GM19463 (cell line): ENCODE results near the gene SKA1.

ENCODE experiments used
- ATAC-seq: cut with Tn5 transposase; IDR thresholded peaks from one replicate; pipeline ENCODE4 v1.9.1; 2021; ENCODE audit warnings: mild to moderate bottlenecking, moderate library complexity; ENCODE audit not compliant: unreplicated experiment

The SKA1 gene

GRCh38 chr18:50374753-50375391 is at the start of gene SKA1:
TSS of gene SKA1 (plus strand) at chr18:50375046. CDS start at chr18:50375831, 785 bp downstream.
- peak; percentile 95 for ATAC-seq

DNA sequence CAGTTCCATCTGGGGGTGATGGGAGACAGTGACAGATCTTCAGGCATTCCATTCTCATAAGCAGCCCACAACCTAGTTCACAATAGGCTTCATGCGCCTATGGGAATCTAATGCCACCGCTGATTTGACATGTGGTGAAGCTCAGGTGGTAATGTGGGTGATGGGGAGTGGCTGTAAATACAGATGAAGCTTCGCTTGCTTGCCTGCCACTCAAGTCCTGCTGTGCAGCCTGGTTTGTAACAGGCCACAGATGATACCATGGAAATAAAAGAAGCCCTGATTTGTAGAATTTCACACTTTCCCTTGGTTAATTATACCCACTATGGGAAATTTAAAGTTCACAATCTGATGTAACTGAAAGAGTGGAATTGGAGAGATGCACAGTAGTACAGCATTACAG is 46.9 kb upstream of the SKA1 start:
- ATAC-seq = no peak

- ATAC-seq = no peak
Measured at GRCh38 chr18:50330176-50330575, 44.7 kb upstream of the SKA1 start.

DNA sequence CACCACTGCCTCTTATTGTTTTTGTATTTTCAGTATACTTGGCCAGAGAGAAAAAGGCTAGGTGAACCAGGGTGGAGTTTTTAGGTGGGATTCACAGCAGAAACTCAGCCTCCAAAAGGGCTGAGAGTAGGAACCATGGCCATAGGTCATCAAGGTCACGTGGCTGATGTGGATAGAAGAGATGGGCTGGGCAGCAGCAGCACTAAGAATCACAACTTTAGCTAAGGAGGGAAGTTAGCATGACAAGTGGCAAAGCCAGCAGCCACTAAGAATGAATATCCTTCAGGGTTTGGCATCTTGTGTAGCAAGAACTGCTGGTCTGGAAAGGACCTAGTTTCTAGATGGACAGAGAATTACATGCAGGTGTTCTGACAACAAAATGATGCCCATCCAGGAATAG is 43.2 kb upstream of the SKA1 start:
- no peak for ATAC-seq

- ATAC-seq = peak; percentile 61
Measured at GRCh38 chr18:50334546-50335152, 40.2 kb upstream of the SKA1 start.

GRCh38 chr18:50338122-50338521 is 36.7 kb upstream of the SKA1 start:
- ATAC-seq = no peak

DNA sequence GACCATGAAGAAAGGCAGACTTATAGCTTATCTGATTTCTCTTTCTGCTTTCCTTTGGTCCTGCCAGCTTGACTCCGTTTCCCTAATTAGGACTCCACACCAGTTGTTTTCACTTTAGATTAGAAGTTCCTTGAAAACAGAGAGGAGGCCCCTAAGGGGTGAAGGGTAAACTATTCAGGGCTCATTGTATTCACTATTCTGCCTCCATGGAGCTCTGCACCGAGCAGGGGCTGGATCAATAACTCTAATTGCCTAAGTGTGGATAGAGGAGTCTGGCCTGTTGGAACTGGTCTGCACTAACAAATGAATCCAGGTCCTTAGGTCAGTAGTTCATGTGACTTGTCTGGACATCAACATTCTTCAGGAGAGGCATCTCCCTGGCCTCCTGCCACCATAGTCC is 36.1 kb upstream of the SKA1 start:
- no peak for ATAC-seq

GRCh38 chr18:50340078-50340477 is 34.8 kb upstream of the SKA1 start:
- ATAC-seq = no peak

DNA sequence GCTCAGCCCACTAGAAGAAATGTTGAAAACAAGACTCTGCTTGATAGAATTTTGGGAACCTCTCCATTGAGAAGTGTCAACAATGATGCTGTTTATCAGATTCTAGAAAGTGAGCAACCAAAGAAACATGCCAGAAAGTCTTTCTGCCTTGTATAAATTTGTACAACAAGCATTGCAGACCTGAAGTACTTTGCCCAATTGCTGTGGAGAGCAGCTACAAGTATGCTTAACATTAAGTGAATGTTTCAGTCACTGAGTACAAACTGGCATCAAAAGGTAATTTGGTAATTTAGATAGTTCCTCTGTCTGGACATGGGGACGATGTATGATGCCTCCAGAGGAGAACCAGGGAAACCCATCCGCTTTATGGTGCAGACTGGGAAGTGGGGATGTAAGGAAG is 33.4 kb upstream of the SKA1 start:
- no peak for ATAC-seq

DNA sequence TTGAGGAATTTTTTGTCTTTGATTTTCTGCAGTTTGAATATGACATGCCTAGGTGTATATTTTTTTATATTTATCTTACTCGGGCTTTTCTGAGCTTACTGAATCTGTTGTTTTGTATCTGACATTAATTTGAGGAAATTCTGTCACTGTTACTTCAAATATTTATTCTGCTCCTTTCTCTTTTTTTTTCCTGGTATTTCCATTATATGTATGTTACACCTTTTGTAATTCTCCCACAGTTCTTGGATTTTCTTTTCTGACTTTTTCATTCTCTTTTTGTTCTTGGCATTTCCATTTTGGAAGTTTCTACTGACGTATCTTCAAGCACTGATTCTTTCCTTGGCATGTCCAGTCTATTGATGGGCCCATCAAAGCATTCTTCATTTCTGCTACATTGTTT is 24.1 kb upstream of the SKA1 start:
- ATAC-seq = no peak

- ATAC-seq = peak; percentile 78
Measured at GRCh38 chr18:50356036-50356945, 18.6 kb upstream of the SKA1 start.

GRCh38 chr18:50358844-50359243 is 16.0 kb upstream of the SKA1 start:
- ATAC-seq = no peak

DNA sequence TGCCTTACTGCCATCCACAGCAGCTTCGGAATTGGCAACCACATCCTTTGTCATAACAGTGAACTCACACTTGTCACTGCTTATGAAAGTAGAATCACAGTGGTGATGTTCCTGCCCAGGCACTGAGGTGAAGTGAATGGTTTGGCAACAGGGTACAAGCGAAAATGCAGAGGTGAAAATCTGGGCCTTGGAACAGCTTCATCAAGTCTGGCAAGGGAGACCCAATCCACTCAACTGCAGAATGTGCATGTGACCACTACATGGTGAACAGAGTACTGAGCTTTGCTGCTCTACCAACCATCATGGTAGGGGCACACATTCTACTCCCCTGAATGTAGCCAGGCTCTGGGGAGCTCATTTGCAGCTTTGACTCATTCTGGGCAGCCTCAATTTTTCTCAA is 15.0 kb upstream of the SKA1 start:
- ATAC-seq = no peak

DNA sequence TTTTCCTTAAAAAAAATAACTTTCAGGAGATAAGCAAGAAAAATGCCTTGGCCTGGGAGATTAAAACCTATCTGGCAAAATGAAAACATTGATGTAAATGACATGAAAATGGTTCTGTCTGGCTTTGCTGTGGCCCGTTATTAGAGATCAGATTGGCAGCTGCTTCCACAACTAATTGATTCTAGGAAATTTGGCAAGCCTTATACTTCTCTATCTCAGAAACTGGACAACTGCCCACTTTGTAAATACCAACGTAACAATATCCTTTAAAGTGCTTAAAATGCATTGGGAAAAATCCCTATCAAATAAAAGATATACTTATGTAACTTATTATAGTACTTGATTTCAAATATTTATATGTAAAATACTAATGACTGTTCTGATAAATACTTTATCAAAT is 14.2 kb upstream of the SKA1 start:
- no peak for ATAC-seq

GRCh38 chr18:50369672-50370071 is 5.2 kb upstream of the SKA1 start:
- no peak for ATAC-seq

DNA sequence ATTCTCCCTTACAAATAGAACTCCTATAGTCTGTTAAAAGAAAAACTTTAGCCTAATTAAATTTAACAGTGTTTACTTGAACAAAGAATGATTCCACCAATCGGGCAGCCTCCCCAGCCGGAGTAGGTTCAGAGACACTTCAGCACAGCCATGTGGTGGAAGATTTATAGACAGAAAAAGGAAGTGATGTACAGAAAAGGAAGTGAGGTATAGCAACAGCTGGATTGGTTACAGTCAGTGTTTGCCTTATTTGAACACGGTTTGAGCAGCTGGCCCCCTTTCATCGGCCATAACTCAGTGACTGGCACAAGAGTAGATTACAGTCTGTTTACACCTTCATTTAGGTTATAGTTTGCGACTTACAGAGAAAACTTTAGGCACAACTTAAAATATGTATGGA is 2.1 kb upstream of the SKA1 start:
- ATAC-seq = no peak

- no peak for ATAC-seq
Measured at GRCh38 chr18:50373561-50374219, 1.2 kb upstream of the SKA1 start.

DNA sequence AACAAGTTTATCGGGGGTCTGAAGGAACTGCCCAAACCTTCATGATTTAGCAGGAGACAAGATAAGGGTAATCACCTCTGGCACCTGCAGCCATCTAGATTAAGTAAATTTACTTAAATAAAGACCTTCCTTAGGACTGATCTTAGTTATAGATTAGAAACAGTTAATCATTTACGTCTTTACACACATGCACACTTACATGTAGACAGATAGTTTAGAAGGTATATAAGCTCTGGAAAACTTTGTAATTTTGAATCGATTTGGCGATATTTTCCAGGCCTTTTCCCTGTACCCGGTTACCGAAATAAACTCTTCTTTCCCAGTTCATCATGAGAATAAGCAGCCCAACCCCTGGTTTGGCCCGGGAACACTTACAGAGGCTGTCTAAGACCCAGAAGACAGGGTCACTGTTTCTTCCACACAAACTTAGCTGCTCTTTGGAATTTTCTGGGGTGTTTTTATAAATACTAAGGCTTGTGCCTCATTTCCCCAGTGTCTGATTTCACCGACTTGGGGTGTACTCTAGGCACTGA is 560 bp upstream of the SKA1 start:
- no peak for ATAC-seq

GRCh38 chr18:50377061-50377798 is 2.4 kb downstream of the SKA1 start:
- ATAC-seq = no peak

GRCh38 chr18:50388988-50389387 is 14.1 kb downstream of the SKA1 start:
- no peak for ATAC-seq
